ENCODE data around the gene TMEM266.

The TMEM266 gene

DNA sequence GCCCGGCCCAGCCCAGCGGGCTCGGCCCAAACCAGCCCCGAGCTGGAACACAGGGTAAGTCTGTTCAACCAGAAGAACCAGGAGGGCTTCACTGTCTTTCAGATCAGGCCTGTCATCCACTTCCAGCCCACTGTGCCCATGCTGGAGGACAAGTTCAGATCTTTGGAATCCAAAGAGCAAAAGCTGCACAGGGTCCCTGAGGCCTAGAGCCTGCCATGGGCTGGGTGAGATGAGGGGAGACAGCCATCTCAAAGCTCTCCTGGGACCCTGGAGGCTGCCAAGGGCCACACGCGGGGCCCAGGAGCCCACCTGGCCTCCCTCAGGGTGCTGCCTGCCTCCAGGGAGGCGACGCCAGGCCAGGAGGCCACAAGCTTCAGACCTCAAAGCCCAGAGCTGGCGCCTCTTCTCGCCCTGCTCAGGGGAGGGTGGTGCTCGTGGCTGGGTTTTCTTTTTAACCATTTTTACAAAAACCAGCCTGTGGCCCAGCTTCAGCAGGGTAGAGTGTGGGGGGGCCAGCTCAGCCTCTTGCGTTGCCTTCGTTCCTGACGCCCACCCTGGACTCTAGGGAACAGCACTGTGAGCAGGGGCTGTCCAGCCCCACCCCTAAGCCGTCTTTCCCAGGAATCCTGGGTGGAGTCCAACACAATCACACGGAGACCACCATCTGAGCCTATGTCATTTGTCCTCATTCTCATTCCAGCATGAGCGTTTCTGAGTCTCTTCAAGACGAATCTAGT lies 144.5 kb downstream of the TMEM266 start:
- DNase-seq (ENCODE audit: low read depth), result no peak

DNA sequence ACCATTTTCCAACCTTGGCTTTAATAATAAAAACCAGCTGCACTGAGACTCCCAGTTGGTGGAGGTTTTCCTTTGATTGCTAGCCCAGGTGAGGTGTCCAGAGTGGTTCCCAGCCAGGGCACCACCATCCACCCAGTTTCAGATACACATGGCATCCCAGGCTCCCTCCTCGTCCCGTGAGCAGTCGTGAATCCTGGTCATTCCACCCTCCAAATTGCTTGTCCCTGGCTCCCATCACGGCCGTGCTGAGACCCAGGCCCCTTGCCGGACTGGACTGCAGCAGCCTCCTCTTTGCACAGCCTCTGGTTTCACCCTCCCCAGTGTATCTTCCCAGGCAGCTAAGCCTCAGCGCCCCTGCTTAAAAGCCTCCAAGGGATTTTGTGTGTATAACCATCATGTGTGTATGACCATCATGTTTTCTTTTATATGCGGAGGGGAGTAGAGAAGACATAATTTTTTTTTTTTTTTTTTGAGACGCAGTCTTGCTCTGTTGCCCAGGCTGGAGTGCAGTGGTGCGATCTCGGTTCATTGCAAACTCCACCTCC lies 145.2 kb downstream of the TMEM266 start:
- no peak for DNase-seq (ENCODE audit: low read depth)

DNA sequence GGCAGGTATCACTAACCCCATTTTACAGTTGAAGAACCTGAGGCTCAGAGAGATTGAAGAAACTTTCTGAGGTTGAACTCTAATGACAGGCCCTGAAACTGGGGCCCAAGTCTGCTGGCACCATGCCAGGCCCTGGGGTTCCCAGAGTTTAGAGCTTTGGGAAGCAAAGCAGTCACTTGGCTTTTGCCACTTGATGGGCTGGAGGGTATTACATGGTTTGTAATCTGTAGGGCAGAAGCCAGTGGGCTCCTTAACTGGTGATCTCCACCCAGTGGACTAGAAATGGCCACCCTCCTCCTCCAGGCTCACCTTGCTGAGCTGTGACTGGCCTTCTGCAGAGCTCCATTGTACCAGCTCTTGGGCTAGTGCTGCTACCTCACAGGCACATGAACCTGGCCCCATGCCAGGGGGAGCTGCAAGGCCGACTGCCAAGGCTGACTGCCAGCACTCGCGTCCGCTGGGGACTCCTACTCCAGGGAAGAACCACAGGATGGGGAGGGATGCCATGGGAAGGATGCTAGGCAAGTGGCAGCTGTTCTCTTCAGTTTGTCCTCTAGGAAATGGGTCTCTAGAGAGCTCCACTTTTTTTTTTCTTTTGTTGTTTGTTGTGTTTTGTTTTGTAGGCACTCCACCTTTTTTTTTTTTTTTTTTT lies 146.7 kb downstream of the TMEM266 start:
- no peak for DNase-seq (ENCODE audit: low read depth)

DNA sequence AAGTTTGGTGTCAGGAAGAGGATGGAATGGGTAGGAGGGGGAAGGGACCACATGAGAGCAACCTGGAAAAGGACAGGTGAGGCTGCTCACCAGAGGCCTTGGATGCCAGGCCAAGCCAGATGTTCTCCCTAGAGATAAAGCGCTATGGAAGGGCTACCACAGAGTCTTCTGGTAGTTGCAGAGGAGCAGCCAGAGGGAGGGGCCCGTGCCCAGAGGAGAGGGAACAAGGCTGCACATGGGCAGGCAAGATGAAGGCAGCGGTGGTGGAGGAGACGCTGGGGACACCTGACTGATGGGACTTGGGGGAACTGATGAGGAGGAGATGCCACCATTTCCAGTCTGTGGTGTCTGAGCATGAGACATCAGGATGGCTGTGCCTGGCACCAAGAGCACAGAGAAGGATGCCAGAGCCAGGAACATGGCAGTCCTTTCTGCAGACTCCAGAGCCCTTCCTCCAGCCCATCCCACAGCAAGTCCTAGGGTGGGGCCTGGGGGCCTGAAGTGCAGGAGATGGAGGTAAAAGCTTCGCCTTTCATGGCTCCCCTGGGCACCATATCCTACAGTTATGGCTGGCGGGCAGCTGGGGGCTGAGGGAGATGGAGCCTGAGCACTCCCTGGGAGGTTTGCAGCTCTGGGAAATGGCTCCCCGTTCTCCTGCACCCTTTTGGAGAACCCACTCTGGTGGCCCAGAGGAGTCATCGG lies 148.4 kb downstream of the TMEM266 start:
- DNase-seq (ENCODE audit: low read depth), result no peak

DNA sequence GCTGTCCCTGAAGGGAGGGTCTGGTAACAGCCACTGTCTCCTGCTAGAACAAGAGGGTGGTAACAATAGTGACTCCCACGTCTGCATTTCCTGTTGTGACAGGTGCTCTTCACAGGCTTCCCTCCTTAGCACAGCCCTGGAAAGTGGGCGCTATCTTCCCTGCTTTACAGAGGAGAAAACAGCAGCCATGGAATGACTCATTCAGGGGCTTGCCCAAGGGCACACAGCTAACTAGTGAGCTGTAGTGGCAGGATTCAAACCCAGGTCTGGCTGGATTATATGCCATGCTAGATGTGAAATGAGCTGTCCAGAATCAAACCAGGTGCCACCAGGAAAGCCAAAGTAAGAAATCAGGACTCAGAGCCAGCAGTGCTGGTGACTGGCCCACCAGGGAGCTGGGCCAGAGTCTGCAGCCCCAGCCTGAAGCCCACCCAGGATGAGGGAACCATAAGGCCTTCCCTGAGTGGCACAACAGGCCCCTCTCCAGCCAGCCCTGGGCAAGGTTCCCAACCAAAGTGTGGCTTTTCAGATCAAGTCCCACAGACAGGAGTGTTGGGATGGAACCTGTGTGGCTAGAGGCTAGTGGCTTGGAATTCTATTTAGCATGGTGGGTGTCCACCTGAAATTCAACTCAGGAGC lies 149.1 kb downstream of the TMEM266 start:
- DNase-seq (ENCODE audit: low read depth), result no peak

DNA sequence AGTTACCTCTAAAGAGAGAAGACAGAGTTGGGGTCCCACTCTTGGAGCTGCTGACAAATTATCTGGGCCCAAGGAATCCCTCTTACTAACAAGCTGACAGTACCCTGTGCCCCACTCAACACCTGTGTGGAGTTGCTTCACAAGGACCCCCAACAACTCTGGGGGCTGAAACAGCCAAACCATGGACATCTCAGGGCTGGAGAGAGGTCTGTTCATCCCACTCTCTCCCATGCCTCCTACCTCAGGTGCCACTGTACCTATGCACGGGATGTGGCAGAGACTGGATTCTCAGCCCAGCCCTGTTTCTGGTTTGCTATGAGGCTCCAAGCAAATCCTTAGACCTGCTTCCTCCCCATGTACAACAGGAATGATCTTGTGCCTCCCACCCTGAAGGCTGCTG lies 149.7 kb downstream of the TMEM266 start:
- DNase-seq (ENCODE audit: low read depth), result no peak

DNA sequence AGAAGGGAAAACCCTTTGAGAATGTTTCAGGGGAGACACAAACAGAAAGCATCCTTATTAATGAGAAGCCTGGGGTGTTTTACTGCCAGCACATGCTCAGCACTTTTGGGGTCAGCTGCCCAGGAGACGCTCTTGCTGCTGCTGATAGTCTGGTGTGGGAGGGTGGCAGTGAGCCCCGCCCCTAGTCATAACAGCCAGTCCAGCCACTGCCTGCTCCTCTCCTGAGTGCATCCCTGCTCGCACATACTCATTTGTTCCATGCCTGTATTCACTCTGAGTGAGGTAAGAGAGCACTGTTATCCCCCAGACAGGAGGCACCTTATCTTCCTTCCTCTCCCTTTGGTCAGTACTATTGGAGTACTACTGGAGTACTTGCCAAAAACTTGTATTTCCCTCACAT lies 150.2 kb downstream of the TMEM266 start:
- DNase-seq (ENCODE audit: low read depth), result no peak

DNA sequence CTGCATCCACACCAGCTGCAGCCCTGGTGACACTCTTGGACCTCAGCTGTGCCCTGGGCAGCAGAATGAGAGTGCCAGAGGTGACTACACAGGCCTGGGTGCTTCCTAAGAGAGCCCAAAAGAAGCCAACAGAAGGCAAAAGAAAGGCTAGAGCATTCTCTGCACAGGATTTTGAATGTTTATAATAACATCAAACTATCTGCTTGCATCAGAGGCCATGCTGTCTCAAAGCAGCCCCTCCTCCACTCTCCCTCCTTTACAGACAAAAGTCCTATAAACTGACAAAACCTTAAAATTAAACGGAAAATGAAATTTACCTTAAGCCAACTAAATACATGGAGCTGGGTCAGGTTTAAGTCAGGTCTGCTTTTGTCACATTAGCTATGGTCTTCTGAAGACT lies 155.8 kb downstream of the TMEM266 start:
- DNase-seq (ENCODE audit: low read depth), result no peak

DNA sequence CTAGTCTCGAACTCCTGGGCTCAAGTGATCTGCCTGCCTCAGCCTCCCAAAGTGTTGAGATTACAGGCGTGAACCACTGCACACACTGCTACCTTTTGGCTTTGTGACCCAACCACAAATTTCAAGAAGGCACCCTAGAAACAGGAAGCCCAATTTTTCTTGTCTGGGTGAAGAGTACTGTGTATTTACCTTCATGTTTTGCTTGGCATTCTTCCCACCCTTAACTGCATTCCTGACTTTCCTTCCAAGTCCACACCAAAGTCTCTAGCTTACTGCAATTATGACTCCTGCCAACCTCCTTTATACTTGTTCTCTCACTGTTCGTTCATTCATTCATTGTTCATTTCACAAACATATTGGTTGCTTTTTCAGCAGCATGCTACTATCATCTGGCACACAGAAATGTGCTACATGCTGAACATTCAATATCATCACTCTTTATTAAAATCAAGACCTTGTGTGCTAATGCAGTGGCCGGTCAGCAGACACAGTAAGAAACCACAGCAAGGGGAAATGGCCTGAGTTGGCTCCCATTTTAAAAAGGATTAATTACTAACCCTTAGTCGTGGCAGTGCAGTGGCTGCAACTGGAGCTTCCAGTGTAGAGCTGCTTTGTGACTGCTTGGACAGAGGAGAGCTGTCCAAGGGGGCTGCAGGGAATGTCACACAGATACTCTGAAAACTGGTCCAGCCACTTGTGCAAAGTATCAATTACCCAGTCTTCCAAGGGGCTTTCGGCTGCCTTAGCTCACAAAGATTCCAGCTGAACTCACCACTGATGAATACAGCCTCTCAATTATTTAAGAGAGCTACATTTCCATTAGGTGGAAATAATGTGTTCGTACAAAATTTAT lies 157.5 kb downstream of the TMEM266 start:
- no peak for DNase-seq (ENCODE audit: low read depth)

DNA sequence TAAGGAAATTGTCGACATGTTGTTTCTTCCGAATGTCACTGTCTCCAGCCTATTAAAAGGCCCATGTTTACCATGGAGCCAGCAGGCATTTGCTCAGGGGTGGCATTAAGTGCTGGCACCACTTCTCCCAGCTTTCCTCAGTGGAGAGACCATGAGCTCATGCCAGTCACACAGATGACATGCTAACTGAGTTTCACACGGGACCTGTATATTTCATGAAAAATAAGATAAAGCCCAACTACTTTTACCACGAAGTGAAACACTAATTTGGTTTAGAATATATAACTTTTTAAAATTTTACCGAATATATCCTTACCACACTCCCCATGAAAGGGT lies 158.1 kb downstream of the TMEM266 start:
- DNase-seq (ENCODE audit: low read depth), result no peak

DNA sequence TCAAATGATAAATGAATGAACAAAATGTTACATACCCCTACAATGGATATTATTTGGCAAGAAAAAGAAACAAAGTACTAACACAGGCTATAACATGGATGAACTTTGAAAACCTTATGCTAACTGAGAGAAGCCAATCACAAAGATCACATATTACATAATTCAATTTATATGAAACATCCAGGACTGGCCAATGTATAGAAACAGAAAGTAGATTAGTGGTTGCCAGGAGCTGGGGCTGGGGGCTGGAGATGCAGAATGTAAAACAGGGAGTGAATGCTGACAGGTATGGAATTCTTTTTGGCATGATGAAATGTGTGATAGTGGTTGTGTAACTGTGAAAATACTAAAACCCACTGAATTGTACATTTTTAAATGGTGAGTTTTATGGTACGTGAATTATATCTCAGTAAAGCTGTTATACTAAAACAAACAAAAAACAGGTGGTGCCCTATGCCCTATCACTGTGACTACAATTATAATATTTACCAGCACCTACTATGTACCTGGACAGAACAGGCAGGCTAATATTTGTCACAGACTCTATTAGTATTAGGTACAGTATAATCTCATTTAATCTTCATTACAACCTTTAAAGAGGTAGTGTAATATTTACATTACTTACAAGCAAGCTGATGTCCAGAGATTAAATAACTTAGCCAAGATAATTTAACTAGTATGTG lies 161.4 kb downstream of the TMEM266 start:
- no peak for DNase-seq (ENCODE audit: low read depth)

DNA sequence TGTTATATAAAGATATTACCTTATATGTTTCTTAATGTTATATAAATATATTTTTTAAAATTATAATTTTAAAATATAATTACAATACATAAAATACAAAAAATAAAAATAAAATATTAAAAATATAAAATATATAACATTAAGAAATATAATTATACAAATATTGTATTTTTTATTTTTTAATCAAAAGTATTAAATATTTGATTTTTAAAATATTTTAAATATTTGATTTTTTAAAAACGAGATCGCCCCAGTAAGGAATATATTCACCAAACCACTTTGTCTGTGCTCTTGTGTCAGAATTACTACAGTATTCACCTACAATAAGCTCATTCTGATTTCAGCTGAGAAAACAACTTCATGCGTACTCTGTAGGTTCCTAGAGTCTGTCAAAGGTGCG lies 162.4 kb downstream of the TMEM266 start:
- DNase-seq (ENCODE audit: low read depth), result no peak

DNA sequence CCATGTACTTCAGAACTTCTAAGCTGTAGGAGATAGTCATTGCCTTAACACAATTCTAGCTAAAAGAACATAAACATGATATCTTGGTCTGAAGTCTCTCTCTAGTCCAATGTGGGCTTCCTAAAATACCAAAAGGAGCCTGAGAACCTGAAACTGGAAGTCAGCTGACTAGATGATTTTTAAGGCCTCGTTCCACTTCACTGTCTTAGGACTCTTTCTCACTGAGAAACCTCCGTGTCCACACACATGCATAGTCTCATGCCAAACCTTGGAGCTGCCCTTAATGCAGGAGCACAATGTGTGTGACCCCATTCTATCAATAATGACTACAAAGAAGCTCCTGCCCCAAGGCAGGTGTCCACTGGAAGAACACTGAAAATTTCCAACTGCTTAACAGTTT lies 163.7 kb downstream of the TMEM266 start:
- no peak for DNase-seq (ENCODE audit: low read depth)

DNA sequence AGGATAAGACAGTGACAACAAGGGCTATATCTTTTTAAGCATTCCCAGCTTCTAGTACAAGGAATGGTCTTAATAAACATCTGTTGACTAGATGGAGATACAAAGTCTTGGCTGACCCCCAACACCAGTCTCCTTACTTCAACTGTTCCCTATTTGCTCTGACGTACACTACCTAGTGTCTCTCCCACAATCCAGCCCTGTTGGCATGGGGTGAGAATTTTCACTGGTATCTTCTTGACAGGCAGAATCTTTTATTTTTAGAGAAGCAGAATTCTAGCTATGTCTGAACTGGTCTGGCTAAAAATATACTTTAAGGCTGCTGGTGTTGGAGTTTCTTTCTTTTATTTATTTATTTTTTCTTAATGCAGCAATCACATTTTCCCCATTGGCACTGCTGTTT lies 169.5 kb downstream of the TMEM266 start:
- DNase-seq (ENCODE audit: low read depth), result no peak

DNA sequence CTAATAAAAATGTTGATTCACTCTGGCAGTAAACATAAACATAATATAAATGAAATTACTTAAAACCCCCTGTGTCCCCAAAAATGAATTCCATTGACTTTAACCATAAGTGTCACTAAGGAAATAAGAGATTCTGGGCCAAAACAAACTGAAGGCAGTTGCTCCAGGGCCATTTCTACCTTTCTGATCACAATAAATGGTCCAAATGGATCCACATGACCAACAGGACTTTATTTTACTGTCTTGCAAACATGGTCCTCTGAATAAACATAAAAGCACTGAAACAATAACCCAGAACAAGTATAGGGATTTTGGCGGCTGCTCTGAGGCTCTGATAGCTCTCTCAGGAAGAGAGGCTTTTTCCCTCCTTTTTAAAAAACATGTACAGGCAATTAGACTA lies 174.1 kb downstream of the TMEM266 start:
- no peak for DNase-seq (ENCODE audit: low read depth)

DNA sequence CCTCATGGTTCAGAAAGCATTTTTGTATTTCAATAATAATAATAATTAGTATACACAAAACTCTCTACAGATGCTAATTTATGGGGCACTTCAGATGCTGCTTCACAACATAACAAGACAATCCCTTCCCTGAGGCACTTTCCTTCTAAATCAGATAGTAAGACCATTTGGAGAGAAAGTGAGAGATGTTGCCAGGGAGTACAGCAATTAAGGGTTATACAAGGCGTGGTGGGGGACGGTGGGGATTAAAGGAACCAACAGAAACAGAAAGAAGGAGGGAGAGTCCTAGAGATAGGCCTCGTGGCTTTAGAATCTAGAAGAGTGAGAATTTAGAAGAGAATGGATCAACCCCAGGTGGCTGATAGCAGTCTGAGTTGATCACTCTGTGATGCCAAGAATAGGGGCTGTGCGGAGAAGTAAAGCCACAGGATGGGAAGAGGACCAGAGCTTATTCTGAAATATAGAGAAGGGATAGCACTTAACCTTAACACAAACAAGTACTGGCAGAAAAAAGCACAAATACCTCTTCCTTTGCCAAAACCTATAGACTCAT lies 174.6 kb downstream of the TMEM266 start:
- no peak for DNase-seq (ENCODE audit: low read depth)

DNA sequence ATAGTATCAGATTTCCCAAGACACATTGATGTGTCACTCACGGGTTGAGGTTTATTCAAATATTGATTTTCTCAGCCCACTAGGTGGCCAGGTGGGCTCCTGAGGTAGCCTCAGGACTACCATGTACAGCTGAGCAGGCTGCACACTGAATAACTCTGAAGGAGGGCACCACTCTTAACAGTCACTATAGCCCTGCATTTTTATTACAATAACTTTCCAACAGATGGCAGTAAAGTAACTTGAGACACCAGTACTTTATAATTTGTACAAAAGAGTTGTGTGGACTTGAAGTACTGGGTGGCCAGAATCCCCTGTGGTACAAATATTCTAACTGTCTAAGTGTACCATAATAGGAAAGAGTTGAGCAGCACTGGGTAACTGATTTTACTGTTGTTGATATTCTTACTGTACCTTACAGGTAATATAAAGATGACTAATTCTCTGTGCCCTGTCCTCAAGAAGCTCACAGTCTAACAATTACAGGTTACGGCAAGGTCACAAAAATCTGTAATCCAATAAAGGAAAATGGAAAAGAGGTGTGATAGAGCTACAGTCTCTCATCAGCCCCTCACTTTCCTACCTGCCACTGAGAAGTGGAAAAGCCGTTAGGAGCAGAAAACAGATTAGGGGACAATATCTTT lies 175.5 kb downstream of the TMEM266 start:
- peak; percentile 22 for DNase-seq (ENCODE audit: low read depth)

DNA sequence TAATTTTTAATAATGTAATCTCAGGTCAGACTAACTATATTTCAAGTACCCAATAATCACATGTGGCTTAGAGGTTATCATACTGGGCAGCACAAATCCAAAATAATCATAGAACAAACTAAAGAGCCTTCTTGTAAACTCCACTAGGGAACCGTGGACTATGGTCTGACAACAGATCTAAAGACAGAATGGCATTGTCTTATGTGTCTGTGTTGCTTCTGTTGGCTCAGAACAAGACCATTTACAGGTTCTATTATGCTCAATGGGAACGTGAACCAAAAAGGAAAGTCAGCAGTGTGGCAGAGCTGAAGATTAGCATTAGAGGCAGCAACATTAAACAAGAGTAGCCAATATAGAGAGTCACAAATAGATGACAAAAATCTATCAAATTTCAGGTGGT lies 176.6 kb downstream of the TMEM266 start:
- DNase-seq (ENCODE audit: low read depth), result no peak

DNA sequence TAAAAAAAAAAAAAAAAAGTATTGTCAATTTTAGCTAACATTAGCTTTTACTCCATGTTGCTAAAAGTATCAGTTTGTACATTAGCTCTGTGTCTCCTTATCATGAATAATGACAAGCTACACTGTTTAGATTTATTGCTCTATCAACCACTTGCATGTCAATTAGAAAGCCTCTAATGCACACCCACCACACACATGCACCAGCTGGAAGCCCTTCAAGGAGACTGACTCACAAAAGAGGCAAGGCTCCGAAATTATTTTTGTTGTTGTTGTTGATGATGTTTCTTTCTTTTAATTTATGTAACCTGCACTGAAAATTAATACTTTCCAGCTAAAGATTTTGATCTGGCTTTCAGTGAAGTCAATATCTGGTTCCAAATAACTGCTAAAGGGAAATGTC lies 180.0 kb downstream of the TMEM266 start:
- DNase-seq (ENCODE audit: low read depth), result no peak

DNA sequence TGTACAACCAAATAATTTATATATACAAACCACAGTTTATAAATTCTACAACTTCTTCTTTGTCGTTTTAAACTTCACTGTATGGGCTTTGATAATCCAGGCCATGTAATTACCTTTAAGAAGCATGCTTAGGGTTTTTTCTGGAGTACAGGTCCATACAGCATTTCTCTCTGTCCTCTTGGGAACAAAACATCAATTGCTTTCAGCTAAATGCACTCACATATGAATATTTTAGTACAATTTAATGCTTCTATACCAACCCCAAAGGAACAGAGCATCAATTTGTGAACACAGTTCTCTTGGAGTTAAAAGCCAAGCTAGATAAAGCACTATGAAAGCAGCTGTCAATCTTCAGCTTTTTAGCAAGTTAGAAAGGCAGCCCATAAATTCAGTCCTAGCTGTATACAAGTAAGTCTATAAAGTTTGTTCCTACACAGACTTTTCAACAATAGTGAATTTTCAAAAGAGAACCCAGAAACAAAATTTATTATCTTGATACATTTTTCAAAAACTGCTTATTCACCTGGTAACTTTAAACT lies 185.4 kb downstream of the TMEM266 start:
- DNase-seq (ENCODE audit: low read depth), result no peak
